ENCODE measurements around the gene CDH2. TPM values are rescaled to one million over a fixed set of nuclear protein-coding genes. Genes with fewer than 3 reads are reported as not detected.

Gene CDH2
- total RNA-seq, 4 donors from 2014 or later: 3.9 to 9.8 (median 7.5) TPM

GRCh38 chr18:28043631-28044030 is 133.3 kb downstream of the CDH2 start:
- no peak for DNase-seq (ENCODE audit: low spot score in 2 of 2)
- Histone ChIP-seq H3K4me1 (no peaks in the 10 kb centered on the region), H3K4me3 (no peak overlapping the region), H3K27ac (no peak overlapping the region), H3K9me3 (no peaks in the 10 kb centered on the region), H3K27me3 (no peaks in the 10 kb centered on the region), H3K36me3 (no peaks in the 10 kb centered on the region)
- TF ChIP-seq POLR2A (IDR thresholded peaks at IDR 0.05) (no peak), EP300 (IDR thresholded peaks at IDR 0.05) (no peak)
- WGBS, 2 donors: 81 to 90% methylated on average over 3 of the region's 3 CpGs

GRCh38 chr18:28041366-28041765 is 135.6 kb downstream of the CDH2 start:
- Histone ChIP-seq H3K4me3 (no peak overlapping the region), H3K36me3 (no peaks in the 10 kb centered on the region), H3K27me3 (no peaks in the 10 kb centered on the region), H3K9me3 (no peaks in the 10 kb centered on the region), H3K4me1 (no peaks in the 10 kb centered on the region), H3K27ac (no peak overlapping the region)
- TF ChIP-seq POLR2A (IDR thresholded peaks at IDR 0.05) (no peak), CTCF (IDR thresholded peaks at IDR 0.05) (no peak), EP300 (IDR thresholded peaks at IDR 0.05) (no peak)
- no peak for DNase-seq (ENCODE audit: low spot score in 2 of 2)
- 71 to 83% methylated on average over 5 of the region's 5 CpGs for WGBS, 2 donors

GRCh38 chr18:28040716-28041115 is 136.2 kb downstream of the CDH2 start:
- TF ChIP-seq CTCF (IDR thresholded peaks at IDR 0.05) (no peak), POLR2A (IDR thresholded peaks at IDR 0.05) (no peak), EP300 (IDR thresholded peaks at IDR 0.05) (no peak)
- Histone ChIP-seq H3K4me1 (no peaks in the 10 kb centered on the region), H3K27me3 (no peaks in the 10 kb centered on the region), H3K36me3 (no peaks in the 10 kb centered on the region), H3K27ac (no peak overlapping the region), H3K4me3 (no peak overlapping the region), H3K9me3 (no peaks in the 10 kb centered on the region)
- no peak for DNase-seq (ENCODE audit: low spot score in 2 of 2)

GRCh38 chr18:28040211-28040610 is 136.7 kb downstream of the CDH2 start:
- Histone ChIP-seq H3K4me1 (no peaks in the 10 kb centered on the region), H3K9me3 (no peaks in the 10 kb centered on the region), H3K4me3 (no peak overlapping the region), H3K36me3 (no peaks in the 10 kb centered on the region), H3K27ac (no peak overlapping the region), H3K27me3 (no peaks in the 10 kb centered on the region)
- 74 to 81% methylated on average over 2 of the region's 2 CpGs for WGBS, 2 donors
- no peak for TF ChIP-seq POLR2A (IDR thresholded peaks at IDR 0.05)
- TF ChIP-seq CTCF (IDR thresholded peaks at IDR 0.05): no peak
- no peak for TF ChIP-seq EP300 (IDR thresholded peaks at IDR 0.05)
- no peak for DNase-seq (ENCODE audit: low spot score in 2 of 2)

- Histone ChIP-seq H3K9me3 (no peaks in the 10 kb centered on the region), H3K27me3 (no peaks in the 10 kb centered on the region), H3K4me3 (no peak overlapping the region), H3K27ac (no peak overlapping the region), H3K36me3 (no peaks in the 10 kb centered on the region), H3K4me1 (no peaks in the 10 kb centered on the region)
- 72 to 87% methylated on average over 3 of the region's 3 CpGs for WGBS, 2 donors
- no peak for DNase-seq (ENCODE audit: low spot score in 2 of 2)
- TF ChIP-seq CTCF (IDR thresholded peaks at IDR 0.05) (no peak), EP300 (IDR thresholded peaks at IDR 0.05) (no peak), POLR2A (IDR thresholded peaks at IDR 0.05) (no peak)
Measured at GRCh38 chr18:28039691-28040090, 137.2 kb downstream of the CDH2 start.

GRCh38 chr18:28039078-28039477 is 137.9 kb downstream of the CDH2 start:
- no peaks in the 10 kb centered on the region for H3K4me1 ChIP-seq
- no peak overlapping the region for H3K27ac ChIP-seq
- no peaks in the 10 kb centered on the region for H3K36me3 ChIP-seq
- H3K9me3 ChIP-seq: no peaks in the 10 kb centered on the region
- no peak for TF ChIP-seq CTCF (IDR thresholded peaks at IDR 0.05)
- TF ChIP-seq POLR2A (IDR thresholded peaks at IDR 0.05): no peak
- no peak for TF ChIP-seq EP300 (IDR thresholded peaks at IDR 0.05)
- no peaks in the 10 kb centered on the region for H3K27me3 ChIP-seq
- no peak for DNase-seq (ENCODE audit: low spot score in 2 of 2)
- WGBS, 2 donors: 86 to 89% methylated on average over 5 of the region's 5 CpGs
- H3K4me3 ChIP-seq: no peak overlapping the region
